D721Med (cell line): ENCODE measurements around the gene IFI27L1.

ENCODE experiments used
- DNase-seq: peaks from one replicate; pipeline ENCODE4 v3.0.0; 2011; ENCODE audit warnings: low spot score; ENCODE audit not compliant: insufficient read length
- FAIRE-seq: peaks from 2 replicates; lab custom pipeline; 2011; peaks lifted over from hg19 to GRCh38; lab: Jason Lieb, UNC
- TF ChIP-seq, protein P1 (sequence below): IDR thresholded peaks from 2 replicates; pipeline ENCODE4 v1.5.1; 2012; ENCODE audit warnings: mild to moderate bottlenecking, control low read depth; ENCODE audit not compliant: insufficient read depth; ENCODE audit errors: missing control alignments

Gene IFI27L1

DNA sequence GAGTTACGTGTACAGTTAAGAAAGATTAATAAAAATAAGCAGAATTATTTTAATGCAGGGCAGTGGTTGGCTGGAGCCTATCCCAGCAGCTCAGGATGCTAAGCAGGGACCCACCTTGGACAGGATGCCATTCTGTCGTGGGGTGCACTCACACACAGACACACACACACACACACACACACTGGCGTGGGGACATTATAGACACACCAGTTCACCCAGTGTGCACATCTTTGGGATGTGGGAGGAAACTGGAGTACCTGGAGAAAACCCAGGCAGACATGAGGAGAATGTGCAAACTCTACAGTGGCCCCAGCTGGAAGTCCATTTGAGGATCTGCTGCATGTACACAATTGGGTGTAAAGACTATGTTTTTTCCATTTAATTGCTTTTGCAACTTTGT, 61.1 kb downstream of the IFI27L1 start:
- TF ChIP-seq, protein P1, sequence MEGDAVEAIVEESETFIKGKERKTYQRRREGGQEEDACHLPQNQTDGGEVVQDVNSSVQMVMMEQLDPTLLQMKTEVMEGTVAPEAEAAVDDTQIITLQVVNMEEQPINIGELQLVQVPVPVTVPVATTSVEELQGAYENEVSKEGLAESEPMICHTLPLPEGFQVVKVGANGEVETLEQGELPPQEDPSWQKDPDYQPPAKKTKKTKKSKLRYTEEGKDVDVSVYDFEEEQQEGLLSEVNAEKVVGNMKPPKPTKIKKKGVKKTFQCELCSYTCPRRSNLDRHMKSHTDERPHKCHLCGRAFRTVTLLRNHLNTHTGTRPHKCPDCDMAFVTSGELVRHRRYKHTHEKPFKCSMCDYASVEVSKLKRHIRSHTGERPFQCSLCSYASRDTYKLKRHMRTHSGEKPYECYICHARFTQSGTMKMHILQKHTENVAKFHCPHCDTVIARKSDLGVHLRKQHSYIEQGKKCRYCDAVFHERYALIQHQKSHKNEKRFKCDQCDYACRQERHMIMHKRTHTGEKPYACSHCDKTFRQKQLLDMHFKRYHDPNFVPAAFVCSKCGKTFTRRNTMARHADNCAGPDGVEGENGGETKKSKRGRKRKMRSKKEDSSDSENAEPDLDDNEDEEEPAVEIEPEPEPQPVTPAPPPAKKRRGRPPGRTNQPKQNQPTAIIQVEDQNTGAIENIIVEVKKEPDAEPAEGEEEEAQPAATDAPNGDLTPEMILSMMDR = no peak
- FAIRE-seq (no peak), DNase-seq (no peak)

DNA sequence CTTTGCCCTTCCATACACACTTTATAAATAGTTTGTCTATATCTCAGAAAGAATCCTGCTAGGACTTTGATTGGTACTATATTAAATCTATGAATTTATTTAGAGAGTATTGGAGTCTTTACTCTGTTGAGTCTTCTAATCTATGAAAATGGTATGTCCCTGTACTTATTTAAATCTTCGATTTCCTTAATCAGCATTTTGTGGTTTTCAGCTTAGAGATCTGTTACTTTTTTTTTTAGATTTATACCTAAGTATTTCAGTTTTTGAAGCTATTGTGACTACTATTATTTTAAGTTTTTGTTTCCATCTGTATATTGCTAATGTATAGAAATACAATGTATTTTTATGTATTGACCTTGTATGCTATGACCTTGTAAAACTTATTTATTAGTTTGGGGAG, 61.7 kb downstream of the IFI27L1 start:
- TF ChIP-seq, protein P1 = no peak
- FAIRE-seq = no peak

DNA sequence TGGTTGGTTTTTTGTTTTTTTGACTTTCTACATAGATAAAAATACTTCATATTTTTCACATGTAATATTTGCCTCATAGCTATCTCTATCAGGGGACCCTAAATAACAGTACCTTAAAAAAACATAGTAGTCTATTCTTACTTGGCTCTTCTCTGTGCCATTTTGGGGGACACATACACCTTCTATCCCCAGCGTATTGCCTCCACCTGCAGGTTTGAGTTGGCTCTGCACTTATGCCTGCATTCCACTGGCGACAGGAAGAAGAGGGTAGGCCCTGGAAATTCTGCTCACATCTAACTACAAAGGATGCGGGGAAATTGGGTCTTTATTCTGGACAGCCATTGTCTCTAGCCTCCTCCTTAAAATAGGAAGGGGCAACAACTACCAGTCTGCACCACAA, 62.1 kb downstream of the IFI27L1 start:
- FAIRE-seq (no peak), DNase-seq (no peak)

More for the DNA sequence above, 61.7 kb downstream of the IFI27L1 start:
- no peak for DNase-seq

DNA sequence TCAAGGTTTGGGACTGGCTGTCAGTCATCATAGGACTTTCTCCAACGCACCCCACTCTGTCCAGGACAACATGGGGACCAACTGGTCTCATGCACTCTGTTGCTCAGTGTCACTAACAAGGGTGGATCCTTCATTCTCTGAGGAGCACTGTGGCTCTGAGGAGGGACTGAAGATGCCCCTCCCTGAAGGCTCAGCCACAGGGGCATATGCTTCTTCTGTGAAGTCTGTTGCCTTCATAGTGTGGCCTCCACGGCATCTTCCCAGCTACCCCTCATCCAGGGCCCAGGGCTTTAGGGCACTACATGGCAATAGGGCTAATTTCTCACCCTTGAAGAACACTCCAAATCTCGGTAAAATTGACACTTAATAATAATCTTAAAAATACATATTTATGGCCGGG, 62.6 kb downstream of the IFI27L1 start:
- no peak for DNase-seq
- no peak for FAIRE-seq
- TF ChIP-seq, protein P1 = no peak

More for the DNA sequence above, 62.1 kb downstream of the IFI27L1 start:
- TF ChIP-seq, protein P1 = peak; percentile 1

DNA sequence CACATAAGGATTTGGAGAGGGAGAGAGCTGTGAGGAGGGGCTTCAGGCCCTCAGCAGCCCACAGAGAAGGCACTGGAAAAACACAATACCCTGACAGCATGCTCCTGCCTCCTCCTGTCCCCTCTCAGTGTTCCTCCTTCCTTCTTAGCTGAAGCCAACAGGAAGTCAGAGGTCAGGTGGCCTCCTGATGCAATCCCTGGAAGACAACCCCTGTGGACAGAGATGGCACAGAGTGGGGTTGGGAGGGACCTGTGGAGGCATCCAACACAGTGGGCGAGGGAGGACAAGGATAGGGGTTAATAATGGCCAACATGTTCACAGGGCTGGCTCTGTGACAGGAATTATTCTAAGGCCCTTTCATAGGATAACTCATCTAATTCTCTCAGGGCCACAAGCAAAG, 63.7 kb downstream of the IFI27L1 start:
- DNase-seq = no peak
- TF ChIP-seq, protein P1 = no peak
- FAIRE-seq = no peak

DNA sequence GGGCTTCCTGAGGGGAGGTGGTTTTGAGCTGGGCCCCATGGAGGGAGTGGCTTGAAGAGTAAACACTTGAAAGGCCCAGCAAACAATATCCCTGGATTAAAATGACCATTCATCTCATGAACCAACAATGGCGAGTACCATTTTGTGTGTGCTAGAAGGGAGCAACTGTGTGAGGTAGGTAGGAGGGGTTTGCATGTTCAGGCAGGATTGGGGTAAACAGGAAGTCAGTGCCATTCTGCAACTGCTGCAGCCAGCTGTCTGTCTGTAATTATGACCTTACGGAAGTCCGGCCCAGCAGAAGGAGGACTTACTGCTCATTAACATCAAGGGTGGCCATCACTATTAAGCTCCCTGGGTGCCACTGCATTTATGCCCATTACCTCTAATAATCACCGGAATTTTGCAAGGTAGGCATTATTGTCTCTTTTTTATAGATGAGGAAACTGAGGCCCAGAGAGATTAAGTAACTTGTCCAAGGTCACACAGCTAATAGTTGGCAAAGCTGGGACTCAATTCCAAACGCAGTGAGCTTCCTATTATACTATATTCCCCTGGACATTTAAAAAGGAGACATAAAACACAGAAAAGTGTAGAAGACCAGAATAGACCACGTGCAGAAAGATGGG, 64.9 kb downstream of the IFI27L1 start:
- TF ChIP-seq, protein P1 = no peak
- FAIRE-seq (no peak), DNase-seq (no peak)
